Kidney capillary endothelial cell (primary cell): ENCODE results near the gene GJD3.
A peak's percentile ranks its signal among the peaks of the same experiment; 100 is the strongest.

Experiments
- DNase-seq: peaks from one replicate; pipeline ENCODE4 v3.0.0-alpha.2; 2018; ENCODE audit warnings: low spot score

GJD3 gene

DNA sequence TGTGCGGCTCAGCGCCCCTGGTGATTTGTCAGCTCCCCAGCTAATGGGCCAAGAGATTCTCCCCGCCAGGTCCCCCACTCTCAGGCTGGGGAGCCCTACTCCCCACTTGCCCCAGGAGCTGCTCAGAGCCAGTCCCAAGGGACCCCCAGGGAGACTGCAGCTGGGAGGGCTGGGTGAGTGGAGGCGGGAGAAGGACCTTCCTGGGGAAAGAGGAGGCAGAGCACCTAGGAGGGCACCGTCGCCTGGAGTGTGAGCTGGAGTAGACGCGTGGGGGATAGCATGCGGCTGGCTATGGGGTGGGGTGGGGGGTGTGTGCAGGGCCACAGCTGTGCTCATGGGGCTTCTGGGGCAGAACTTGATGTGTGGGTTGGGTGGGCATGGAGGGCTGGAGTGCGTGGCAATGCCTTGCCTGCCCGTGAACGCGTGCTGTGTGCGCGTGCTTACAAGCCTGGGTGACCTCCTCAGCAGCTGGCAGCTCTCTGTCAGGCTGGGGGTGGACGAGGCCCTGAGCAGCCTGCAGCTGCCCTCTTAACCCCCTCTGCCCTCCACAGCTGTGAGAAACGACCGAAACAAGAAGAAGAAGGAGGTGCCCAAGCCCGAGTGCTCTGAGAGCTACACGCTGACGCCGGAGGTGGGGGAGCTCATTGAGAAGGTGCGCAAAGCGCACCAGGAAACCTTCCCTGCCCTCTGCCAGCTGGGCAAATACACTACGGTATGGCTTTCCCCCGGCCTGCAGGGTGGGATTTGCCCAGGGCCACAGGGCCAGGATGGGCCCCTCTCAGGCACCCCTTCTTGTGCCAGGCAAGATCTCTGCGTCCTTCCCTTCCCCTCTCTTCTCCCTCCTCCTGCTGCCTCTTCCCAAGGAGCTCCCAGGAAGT is 12.9 kb downstream of the GJD3 start:
- no peak for DNase-seq

DNA sequence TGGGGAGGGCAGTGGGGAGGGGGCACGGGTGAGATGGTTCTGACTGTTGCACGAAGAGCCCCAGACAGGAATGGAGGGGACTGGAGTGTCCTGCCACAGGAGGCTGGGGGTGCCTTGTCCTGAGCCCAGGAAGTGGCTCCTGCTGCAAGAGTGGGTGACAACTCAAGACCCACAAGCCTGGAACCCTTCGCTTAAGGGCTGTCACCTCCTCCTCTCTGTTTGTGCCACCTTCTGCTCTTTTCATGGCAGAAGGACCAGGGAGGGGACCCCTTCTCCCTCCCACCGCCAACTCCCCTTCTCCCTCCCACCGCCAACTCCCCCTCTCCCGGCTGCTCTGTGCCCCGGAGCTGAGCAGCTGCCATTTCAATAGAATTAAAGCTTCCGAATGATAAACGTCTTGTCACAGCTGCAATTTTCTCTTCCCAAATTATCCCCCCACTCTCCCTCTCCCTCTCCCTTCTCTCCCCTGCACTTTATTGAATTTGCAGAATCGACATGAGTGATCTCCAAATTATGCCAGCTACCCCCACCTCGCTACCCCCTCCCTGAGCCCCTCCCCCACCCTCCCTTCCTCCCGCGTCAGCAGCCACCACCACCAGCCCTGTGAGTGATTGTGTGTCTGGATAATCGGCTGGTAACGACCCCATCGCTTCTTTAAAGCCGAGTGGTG is 13.7 kb downstream of the GJD3 start:
- no peak for DNase-seq

DNA sequence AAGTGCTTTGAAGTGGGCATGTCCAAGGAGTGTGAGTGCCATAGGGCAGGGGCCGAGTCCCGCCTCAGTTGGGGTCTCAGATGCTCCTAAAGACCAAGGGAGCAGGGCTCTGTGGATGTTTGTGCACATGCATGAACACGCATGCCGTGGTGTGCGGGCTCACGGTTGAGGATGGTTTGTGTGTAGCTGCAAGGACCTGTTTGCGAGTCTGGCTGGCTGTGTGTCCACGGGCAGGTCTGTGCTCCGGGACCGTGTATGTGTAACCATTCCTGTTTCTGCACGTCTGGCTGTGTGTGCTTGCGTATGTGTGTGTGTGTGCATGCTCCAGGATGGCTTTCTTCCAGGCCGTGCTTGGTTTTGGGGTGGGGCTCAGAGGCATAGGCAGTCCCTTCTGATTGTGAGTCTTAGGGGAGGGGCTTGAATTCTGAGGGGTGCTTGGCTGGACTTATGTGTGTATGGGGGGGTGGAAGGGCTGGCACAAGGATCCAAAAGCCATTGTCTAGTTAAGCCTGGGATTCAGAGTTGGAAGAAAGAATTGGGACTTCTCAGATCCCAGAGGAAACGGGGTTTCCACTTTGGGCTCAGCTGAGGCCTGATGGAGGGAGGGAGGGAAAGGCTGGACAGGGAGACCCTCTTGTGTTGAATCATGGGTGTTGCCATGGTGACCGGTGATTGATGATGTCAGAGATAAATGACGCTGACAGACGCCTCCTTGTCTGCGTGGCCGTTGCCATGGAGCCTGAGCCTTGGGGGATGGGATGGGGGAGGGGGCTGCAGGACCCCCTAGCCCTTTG is 14.4 kb downstream of the GJD3 start:
- DNase-seq, result no peak

DNA sequence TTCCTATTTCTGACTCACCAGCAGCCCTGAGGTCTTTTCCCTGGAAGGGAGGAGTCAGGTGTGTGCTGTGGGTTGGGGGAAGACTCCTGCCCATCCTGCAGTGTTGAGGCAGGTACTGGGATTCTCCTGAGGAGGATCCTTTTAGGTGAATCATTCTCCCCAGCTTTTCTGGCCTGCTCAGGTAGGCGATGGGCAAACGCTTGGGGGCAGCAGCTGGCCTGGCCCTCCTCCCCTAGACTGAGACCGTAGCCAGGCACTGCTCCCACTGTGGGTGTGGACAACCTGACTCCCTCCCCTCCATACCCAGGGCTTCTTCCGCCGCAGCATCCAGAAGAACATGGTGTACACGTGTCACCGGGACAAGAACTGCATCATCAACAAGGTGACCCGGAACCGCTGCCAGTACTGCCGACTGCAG is 15.1 kb downstream of the GJD3 start:
- no peak for DNase-seq

DNA sequence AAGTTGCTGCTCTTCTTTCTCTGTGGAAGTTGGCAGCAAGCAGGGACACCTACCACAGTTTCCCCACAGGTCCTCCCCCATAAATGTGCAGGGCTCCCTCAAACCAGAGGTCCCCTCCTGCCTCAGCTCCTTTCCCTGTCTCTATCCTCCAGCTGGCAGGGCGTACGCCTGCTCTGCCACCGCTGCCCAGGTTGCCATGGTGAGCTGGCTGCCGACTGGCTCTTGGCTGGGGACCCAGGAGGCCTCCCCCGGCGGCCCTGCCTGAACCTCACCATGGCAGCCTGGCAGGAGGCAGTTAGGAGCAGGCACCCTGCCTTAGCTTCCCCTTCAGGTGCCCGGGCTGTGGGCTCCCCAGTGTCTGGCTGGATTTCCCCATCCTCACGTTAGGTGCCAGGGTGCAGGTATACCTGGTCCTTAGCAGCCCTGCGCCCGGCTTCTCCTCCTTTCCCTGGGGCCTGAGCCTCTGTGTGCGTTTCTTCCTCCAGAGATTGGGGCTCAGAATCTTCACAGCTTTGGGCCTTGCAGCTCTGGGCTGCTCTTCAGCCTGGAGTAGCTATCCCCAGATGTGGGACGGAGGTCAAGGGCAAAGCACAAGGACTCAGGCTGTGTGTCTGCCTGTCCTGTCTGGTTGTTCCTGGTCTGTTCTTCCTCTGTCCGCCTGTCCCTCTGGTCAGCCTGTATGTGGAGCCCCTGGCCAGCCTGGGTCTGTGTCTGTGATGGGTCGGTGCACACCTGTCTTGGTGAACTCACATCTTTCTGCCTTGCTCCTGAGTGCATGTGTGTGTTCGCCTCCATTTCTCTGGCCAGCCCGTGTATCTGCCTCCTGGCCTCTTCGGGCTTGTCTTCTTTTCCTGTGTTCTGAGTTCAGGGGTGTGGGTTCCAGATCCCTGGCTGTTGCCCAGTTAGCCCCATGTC is 15.7 kb downstream of the GJD3 start:
- DNase-seq, result no peak

DNA sequence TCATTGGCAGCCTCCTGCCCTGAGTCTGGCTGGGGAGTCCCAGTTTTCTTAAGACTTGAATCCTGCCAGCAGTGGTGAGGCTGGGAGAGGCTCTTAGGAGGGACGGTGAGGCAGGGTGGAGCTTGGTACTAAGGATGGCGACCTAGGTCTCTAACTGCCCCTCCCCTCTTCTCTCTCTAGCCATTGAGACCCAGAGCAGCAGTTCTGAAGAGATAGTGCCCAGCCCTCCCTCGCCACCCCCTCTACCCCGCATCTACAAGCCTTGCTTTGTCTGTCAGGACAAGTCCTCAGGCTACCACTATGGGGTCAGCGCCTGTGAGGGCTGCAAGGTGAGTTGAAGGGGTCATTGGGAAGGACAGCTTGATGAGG is 16.4 kb downstream of the GJD3 start:
- no peak for DNase-seq

DNA sequence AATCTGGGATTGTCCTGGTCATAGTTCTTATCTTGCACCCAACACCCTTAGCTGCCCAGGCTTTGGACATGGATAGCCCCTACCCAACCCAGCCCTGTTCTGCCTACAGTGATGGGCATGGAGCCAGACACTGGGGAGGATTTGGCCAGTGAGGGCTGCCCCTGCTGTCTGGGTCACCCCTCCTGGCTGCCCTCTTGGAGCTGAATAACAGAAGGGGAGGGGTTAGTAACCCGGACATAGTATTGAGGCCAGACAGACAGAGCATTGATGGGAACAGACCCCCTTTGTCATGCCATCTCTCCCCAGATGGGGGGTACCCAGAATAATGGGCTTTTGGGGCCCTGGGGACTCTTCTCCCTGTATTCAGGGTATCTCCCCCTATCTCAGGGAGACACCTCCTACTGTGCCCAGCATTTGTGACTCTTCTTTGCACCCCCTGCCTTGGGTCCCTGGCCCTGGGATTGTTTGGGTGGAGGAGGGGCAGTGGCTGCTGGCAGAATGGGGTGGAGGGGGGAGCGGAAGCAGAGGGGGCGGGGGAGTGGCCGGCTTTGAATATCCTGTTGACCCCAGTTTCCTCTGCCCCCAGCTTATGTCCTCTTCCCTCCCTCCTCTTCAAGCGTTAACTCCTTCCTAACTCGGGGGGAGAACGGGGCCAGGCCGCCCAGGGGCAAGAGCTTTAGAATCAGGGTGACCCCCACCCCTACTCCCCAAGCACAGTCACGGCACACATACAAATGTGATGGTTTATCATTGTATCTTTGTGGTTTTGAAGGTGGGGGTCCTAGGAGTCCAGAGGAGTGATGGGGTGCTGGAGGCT is 17.0 kb downstream of the GJD3 start:
- no peak for DNase-seq

DNA sequence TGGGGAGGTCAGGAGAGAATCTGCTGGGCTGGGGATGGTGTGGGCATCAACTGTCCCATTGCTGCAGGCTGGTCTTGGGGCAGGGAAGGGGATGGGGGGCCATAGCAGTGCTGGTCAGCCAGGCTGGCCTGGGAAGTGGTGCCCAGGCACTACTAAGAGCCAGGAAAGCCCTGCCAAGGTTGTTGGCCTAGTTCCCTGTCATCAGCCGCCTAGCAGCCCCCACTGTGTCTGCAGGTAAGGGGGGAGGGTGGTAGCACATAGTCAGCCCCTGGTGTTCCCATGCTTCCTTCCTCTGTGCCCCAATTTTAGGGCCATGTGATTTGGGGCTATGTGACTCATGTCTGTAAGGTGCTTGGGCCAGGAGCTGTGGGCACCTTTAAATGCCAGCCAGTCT is 17.8 kb downstream of the GJD3 start:
- DNase-seq, result no peak

DNA sequence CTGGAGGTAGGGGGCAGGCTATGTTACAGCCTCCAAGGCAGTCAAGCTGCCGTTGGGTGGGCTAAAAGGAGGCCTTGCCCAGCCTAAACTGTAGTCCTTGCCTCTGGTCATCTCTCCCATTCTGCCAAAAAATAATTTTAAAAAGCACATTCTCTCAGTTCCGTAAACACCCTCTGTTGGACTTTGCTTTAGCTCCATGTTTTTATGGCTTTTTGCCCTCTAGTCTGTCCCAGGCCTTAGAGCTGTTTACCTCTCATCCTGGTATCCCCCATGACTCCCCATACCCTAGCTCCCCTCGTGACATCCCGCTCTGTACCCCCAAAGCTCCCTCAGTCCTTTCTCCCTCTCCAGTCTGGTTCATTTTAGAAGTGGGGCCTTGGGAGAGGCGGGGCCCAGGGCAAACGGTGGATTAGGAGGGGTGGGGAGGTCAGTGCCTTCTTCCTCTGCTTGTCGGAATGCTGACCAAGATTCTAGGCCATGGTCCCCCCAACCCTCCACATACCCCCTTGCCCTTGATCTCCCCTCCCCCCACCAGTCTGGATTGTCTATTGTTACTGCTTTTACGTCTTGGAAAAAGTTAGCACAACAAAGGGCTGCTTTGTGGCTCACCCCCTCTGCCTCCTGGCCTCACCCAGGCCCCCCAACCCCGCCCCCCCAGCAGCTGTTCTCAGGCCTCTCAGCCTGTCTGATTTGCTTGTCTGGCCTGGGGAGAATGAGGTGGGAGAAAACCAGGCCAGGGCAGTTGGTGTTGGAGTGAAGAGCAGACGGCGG is 18.4 kb downstream of the GJD3 start:
- DNase-seq, result no peak

DNA sequence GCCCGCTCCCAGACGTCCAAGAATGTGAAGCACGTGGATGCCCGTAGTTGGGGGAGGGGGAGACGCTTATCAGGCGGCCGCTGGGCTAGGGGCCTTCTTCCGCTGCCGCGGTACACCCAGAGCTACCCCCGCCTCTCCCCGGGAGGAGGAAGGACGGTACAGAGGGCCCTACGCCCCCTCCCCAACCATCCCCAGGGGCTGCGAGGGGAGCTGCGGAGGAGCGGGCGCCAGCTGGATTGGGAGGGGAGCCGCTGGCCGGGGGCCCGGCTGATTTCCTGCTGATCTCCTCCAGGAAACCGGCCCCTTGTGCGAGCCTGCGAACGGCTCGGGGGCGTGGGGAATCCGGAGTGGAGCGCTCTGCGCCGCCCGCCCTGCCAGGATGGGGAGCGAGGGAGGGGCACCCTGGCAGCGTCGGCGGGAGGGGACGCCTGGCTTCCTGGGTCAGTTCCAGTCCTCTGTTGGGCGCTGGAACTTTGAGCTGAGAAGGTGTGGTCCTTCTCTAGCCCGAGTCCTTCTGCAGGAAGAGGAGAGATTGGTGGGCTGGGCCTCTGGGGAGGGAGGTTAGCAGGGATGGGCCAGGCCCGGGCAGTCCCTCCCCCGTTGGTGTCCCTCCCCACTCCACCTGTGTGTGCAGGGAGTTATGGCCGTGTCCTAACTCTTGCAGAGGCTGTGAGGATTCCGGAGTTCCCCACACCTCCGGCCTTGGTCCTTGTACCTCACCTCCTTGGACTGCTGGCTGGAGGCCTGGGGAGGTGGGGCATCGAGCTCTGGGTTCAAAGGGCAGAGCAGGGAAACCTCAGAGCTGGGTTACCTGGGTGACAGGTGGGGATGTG is 19.2 kb downstream of the GJD3 start:
- DNase-seq, result peak; percentile 71

DNA sequence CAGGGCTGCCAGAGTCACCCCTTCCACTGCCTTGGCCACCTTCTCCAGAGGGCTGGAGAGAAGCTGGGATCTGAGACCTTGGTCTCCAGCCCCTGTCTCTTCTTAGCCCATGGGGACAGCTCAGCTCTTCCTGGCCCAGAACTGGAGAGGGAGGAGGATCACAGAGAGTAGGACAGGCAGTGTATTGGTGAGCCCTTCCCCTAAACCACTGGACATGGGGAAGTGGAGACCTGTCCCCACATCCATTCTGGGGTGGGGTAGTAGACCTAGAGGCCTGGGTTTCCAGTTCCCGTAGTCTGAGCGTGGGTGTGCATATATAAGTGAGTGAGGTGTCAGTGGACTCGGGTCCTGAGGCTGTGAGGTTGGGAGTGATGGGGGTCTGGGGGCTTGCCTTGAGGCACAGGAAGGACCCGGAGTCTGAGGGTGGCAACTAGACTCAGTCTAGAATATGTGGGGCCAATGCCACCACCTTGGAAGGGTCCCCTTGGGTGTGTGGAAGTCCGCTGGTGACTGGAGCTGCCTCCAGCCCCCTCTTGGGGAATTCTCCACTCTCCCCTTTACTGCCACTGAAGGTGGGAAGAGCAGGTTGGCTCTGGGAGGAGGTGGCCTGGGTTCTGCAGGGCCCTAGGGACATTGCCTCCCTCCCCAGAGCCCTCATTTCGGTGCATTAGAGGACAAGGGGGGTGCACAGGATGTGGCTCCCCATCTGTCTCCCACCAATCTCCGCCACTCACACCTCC is 19.9 kb downstream of the GJD3 start:
- DNase-seq, result no peak

DNA sequence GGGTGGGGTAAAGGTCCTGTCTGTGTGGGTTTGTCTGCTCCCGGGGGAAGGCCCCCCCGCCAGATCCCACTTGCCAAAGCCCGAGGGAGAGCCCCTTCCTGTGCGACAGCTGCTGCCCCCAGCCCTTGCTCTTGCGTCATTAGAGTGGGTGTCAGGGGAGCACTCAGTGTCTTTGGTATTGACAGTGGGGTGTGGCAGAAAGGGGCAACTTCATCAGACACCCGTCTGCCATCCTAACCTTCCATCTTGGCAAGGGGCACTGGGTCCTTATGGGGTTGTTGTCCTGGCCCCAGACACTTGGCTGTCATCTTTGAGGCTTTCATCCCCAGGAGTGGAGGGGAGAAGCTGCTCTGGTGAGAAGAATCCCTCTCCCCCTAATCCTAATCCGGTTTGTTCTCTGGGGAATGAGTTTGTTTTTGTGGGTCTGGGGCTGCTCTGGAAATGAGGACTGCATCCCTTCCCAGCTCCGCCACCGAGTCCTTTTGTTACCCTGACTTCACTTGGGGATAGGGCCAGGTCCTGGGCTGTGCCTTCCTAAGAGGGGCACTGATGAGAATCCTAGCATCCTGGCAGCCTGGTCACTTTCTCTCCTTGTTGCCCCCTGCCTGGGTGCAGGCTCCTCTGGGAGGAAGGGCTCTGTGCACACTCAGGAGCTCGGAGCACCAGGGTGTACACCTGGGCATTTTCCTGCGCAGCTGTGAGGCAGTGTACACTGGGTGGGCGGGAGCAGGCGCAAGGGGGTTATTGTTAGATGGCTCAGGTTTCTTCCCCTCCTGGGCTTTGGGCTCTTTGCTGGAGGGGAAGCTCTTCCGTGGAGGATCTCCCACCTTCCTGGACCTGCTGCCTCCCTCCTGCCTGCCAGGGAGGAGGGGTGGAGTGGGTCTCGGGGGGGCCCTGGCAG is 21.1 kb downstream of the GJD3 start:
- no peak for DNase-seq

DNA sequence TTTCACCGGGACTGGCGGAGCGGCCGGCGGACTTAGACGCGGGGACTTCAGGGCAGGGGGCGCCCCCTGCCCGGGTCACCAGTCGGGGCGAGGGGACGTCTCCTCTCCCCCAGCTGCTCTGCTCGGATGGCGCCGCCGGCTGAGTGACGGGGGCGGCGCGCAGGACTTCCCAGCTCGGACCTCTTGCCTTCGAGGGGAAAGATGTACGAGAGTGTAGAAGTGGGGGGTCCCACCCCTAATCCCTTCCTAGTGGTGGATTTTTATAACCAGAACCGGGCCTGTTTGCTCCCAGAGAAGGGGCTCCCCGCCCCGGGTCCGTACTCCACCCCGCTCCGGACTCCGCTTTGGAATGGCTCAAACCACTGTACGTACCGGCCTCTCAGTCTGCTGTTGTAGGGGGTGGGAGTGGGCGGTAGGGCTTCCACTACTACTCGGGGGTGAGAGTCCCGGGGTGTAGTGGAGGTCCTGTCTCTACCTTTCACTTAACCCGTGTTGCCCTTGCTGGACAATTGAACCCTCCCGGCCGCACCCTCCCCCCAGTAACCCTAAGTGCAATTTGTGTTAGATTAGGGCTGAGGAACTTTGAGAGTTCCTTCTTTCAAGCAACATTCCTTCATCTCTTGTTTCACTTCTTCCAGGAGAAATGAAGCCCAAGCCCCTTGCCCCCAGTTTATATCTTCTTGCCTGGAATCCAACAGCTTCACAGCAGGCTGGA is 21.9 kb downstream of the GJD3 start:
- no peak for DNase-seq

DNA sequence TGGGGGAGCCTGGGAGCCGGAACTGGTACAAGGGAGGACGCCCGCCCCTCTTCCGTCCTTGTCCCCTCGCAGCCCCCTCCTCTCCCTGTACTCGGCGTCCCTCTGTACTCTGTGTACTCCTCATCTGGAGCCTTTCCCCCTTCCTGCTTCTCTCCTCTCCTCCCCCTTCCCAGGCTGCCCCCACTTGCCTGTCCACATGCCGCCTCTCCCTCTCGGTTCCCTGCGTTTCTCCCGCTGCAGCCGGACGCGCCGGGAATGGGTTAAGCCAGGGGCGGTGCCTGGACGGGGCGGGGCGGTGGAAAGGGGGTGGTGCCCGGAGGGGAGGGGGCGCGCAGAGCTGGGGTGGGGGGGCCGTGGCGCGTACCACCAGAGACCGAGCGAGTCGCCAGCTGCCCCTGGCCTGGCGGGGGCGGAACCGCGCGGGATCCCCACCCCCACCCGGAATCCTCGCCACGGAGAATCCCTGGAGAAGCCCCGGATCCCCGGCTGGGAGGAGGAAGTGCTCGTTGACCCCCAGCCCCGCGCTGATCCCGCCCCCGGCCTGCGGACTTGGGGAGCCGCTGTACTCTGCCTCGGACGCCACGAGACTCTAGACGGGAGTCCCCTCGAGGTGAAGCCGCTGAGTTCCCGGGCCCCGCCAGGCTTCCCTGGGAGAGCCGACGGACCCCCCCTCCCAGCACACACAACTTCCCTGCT is 22.6 kb downstream of the GJD3 start:
- no peak for DNase-seq

DNA sequence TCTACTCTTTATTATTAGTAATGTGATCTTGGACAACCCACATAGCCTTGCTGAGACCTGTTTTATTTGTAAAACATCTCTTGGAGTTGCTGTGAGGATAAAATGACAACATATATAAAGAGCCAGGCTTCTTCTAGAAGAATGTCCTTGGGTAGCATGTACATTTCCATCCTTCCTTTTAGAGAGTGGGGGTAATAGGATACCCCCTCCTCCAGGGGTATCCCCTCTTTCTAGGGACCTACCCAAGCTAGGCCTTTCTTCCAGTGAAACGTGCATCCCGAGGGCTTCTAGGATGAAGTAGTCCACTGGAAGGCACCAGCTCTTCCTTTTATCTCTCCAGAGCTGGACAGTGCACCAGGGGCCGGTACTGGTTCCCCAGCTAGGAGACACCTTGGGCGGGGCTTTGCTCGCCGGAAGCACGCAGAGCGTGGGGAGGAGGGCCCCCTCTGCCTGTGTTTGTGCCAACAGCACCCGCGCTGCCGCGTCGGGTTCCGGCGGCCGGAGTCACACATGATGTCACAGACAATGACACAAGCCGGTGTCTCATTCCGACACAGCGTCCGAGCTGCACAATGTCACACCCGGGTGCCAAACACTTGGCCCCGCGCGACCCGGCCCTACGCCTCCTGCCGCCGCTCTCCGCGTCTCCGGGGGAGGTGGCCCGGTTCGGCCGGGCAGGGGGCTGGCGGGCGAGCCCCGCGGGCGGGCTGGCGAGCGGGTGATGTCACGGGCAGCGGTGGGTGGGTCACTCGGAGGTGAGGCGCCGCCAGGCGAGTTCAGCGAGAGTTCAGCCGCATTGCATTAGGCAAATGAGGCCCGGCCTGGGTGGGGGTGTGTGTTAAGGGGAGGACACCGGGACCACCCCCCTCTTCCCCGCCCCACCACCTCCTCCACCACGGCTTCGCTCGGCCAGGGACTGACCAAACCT is 23.4 kb downstream of the GJD3 start:
- peak; percentile 92 for DNase-seq
